HG03196 (cell line): Measurements from ENCODE around the gene CPNE6.

Experiments used
- ATAC-seq: cut with Tn5 transposase; IDR thresholded peaks from one replicate; pipeline ENCODE4 v1.9.1; 2021; ENCODE audit not compliant: unreplicated experiment

CPNE6 gene

DNA sequence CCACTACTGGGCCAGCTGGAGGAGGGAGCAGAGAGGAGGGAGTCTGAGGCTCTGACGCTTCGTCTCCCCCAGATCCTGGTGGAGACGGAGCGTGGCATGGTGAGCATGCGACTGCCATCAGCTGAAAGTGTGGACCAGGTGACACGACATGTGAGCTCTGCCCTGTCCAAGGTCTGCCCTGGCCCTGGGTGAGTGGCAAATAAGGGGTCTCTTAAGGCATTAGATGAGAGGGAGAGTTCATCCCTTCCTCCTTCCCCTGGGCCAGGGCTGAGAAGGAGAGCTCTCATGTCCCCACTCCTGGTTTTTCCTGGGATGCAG is 17.1 kb upstream of the CPNE6 start:
- no peak for ATAC-seq

DNA sequence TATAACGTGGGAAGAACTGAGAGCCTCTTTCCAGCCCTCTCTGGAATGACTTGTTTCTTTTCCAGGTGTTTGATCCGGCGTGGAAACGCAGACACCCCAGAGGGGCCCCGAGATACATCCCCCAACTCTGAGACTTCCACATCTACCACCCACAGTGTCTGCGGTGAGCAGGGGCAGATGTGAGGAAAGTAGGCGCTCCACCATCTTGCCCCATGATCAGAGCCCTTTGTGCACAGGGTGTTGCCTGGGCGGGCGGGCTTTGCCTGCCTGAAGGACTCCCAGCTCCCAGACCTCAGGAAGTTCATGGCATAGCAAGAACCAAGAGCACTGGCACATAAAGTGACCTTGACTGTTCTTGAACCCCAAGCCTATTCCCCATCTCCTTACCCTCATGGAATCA is 16.7 kb upstream of the CPNE6 start:
- ATAC-seq: no peak

DNA sequence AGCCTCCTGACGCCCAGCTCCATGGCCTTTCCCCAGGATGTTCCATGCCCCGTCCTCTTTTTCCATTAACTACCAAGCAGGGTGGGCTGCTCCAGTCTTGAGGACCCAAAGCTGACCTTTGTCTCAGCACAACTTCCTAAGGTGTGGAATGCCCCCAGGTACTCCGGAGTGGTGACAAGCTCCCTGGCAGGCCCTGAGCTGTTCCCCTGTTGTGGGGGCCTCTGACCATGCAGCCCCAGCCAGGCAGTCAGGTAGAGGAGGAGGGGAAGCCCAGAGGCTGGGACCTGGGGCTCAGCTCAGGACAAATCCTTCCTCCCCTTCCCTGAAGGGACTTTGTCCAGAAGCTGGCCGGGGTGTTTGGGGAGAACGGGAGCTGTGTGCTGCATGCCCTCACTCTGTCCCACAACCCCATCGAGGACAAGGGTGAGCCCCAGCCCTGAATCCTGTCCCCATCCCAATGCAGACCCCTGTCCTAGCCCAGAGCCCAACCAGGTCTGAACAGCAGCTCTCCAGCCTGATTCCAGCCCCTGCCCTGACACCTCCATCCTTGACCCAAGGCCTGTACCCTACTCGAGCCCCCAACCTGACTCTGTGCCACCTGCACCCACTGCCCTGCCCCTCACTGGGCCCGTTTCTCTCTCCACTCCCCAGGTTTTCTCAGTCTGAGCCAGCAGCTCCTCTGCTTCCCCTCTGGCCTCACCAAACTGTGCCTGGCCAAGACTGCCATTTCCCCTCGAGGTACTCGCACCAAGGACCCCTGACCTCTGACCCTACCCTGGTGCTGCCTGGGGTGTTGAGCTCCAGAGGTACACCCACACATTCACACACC is 15.2 kb upstream of the CPNE6 start:
- no peak for ATAC-seq

DNA sequence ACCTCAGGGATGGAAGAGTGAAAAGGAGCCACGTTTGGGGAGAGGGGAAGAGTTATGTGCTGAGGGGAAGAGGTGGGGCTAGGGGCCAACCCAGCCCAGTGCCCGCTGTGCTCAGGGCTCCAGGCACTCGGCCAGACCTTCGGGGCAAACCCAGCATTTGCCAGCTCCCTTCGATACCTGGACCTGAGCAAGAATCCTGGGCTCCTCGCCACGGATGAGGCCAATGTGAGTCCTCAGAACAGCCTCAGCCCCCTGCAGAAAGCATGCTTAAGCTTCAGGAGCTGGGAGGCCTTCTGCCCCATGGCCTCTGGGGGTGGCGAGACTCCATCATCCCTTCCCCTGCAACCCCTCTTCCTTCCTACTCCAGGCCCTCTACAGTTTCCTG is 14.6 kb upstream of the CPNE6 start:
- no peak for ATAC-seq

DNA sequence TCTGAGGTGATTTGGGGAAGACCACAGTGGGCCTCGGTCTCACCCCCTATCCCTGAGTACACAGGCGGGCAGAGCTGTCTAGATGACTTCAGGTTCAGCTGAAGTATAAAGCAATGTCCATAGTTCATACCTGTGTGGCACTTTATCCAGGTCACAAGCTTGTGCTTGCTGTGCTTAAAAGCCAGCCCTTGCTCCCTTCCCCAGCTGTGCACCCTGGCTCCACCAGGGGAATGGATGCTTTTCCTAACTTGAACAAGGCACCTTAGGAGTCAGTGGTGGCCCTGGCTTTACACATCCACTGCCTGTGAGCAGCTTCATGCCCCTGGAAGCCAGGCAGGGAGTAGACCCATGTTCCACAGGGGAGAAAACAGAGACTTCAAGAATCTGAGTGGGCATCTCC is 14.1 kb upstream of the CPNE6 start:
- no peak for ATAC-seq

DNA sequence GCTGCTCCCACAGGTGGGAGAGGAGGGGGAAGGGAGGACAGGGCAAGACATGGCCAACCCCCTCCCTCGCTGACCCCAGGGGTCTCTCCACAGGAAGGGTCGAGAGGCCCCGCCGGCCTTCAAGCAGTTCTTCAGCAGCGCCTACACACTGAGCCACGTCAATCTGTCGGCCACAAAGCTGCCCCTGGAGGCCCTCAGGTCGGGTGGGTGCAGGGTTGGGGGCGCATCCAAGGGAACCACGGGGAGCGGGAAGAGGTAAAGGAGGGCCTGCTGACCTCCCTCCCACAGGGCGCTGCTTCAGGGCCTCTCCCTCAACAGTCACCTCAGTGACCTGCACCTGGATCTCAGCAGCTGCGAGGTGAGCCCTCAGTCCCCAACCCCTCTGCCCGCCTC is 13.5 kb upstream of the CPNE6 start:
- no peak for ATAC-seq

DNA sequence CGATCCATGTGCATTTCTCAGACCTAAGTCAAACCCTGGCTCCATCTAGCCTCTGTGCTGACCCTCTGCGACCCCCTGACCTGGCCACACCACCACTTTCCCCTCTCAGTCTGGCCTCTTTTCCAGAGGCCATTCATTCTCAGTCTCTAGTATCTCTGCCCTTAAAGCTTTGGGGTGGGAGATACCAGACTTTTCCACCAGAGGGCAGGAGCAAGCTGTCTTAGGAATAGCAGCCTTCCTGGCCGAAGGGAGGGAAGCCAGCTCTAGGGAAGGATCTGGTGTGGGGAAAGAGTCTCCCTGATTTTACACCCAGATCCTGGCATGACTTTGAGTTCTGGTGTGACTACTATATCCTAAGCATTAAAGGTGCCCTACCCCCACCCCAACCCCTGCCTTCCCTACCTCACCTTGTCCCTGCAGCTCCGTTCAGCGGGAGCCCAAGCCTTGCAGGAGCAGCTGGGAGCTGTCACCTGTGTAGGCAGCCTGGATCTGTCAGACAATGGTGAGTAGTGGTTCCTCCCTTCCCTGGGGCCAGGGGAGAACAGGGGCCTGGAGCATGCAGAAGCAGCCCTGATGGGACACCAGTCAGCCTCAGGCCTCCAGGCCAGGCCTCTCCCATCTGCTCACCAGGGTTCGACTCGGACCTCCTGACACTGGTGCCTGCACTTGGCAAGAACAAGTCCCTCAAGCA is 13.0 kb upstream of the CPNE6 start:
- no peak for ATAC-seq

DNA sequence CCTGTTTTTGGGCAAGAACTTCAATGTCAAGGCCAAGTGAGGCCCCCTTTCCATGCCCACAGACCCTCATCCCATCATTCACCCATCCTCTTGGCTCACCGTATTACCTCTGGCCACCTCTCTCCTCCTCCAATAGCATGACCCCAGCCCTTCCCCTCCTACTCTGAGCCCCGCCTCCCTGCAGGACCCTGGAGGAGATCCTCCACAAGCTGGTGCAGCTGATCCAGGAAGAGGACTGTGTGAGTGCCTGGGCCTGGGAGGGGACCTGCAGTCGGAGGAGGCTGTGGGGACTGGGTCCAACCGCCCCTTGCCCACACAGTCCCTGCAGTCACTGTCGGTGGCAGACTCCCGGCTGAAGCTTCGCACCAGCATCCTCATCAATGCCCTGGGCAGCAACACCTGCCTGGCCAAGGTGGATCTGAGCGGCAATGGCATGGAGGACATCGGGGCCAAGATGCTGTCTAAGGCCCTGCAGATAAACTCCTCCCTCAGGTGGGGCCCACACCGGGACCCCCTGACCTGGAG is 12.3 kb upstream of the CPNE6 start:
- ATAC-seq: no peak

DNA sequence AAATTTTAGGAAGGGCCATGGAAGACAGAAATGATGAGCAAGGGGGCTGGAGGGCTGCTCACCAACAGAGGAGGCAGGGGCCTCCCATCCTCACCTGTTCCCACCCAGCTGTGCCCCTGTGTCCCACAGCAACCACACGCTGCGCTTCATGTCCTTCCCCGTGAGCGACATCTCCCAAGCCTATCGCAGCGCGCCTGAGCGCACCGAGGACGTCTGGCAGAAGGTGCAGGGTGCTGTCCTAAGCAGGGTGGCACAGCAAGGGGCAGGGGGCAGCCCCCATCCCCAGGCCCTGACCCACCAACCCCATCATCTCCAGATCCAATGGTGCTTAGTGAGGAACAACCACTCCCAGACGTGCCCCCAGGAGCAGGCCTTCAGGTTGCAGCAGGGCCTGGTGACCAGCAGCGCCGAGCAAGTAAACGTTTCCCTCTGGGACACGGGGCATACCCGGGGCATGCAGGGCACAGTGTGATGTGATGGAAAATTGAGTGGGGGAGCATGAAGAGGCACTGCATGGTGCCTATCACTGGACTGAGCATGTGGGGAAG is 11.4 kb upstream of the CPNE6 start:
- ATAC-seq: no peak

DNA sequence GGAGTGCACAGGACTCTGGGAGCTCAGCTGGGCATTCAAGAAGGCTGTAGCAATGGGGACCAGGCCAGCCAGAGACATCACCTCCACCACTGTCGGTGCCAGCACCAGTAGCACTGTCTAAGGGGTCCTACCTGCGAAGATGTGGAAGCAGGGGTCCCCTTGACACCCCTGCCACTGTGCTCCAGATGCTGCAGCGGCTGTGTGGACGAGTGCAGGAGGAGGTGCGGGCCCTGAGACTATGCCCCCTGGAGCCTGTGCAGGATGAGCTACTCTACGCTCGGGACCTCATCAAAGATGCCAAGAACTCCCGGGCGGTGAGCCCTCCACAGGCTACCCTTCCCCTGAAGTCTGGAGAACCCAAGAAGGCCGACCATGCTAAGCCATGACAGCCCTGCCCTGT is 10.9 kb upstream of the CPNE6 start:
- ATAC-seq: no peak

DNA sequence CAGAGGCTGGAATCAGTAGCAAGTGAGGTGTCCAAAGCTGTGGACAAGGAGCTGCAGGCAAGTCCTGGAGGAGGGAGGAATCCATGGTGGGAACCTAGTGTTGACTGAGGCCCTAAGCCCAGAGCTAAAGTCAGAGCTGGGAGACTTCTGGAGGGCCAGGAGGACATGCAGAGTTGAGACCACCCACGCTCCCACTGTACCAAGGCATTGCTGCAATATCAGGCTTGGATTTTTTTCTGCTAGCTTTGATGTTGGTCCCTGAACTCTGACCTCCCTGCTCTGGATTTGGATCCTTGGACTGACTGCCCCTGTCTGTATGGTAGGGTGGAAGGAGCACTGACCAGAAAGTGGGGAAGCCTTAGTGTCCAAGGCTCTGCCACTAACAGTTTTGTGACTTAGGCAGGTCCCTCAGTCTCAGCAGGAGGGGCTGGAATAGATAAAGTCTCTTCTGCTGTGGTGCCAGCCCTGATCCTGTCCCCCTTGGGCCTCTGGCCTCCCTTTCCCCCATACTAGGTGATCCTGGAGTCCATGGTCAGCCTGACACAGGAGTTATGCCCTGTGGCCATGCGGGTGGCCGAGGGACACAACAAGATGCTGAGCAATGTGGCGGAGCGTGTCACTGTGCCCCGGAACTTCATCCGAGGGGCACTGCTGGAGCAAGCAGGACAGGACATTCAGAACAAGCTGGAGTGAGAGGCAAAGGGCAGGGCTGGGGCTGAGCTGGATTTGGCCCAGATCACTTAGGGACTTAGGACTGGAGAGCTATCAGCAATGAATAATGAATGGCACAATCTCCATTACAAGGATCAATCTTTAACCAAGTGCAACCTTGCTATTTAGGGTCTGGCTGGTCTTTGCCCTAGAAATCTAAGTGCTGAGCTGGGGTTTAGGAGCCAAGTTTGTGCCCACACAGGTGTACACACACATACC is 10.1 kb upstream of the CPNE6 start:
- no peak for ATAC-seq

DNA sequence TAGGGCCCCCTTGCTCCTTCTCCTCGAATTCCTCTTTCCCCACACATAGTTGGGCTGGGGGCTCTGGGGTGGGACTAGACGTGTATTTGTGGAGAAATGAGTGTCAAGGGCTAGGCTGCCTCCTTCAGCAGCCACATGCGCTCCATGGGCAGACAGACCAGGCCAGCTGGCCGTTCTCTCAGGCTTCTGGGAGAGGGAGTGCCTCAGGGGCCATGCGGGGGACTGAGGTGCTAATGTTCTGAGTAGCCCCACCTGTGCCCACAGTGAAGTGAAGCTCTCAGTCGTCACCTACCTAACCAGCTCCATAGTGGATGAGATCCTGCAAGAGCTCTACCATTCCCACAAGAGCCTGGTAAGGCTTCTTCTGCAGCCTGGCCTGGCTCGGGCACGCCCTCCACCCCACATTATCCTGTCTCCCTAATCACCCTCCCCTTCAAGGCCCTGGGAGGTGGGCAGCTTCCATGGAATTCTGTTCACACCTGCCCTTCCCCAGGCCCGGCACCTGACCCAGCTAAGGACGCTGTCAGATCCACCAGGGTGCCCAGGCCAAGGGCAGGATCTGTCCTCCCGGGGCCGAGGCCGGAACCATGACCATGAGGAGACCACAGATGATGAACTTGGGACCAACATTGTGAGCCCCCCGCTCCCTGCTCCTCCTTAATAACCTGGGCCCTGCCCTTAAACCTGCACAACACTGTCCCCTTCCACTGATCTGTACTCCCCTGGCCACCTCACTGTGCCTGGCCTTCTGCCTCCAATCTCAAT is 9.0 kb upstream of the CPNE6 start:
- no peak for ATAC-seq

DNA sequence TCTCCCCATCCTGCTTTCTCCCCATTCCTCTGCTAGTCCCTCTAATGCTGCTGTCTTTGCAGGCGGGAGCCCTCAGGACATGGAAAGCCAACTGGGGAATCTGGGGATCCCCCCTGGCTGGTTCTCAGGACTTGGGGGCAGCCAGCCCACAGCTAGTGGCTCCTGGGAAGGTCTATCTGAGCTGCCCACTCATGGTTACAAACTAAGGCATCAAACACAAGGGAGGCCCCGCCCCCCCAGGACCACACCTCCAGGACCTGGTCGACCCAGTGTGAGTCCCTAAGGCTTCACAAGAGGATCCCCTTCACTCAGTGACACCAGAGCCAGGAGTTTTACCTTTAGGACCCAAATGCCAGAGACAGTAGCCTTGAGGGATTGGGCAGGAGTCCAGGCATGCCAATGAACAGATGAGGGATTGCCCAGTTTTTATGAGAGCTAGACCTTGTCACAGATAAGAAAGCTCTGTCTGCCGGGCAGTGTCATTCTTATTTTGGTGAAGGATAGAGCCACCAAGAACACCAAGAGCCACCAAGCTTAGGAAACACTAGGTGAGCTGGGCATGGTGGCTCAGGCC is 8.0 kb upstream of the CPNE6 start:
- no peak for ATAC-seq

DNA sequence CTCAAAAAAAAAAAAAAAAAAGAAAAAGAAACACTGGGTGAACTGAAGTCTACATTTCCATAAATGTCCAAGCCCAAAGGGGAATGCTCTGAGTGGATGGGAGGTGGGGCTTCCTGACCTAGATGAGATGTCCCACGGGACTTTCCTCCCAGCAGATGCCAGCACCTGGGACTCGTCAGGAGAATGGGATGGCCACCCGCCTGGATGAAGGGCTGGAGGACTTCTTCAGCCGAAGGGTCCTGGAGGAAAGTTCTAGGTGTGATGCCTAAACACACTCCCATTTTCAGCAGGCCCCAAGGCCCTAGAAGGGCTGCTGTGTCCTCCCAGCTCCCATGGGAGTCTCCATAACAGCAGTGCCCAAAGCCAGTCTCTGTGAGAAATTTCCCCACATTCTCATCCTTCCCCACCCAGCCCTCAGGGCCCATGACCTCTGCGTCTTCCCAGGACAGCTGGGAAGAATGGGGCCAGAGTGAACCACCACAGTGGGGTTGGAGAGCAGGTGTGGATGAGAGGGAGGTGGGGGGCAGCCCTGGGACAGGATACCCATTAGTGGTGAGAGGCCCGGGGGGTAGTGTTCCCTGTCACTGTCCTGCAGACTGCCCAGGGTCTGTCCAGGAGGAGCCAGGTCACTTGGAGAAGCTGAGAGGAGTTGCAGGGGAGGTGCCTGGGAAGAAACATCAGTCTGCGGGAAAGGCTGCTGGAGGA is 7.1 kb upstream of the CPNE6 start:
- no peak for ATAC-seq

DNA sequence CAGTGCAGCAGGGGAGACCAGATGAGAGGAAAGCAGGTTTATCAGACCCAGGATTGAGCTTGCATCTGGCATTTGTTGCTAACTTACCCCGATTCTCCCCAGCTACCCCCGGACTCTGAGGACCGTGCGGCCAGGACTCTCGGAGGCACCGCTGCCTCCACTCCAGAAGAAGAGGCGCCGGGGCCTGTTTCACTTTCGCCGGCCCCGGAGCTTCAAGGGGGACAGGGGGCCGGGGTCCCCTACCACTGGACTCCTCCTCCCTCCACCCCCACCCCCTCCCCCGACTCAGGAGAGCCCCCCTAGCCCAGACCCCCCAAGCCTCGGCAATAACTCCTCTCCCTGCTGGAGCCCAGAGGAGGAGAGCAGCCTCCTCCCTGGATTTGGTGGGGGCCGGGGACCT is 6.5 kb upstream of the CPNE6 start:
- ATAC-seq: no peak

DNA sequence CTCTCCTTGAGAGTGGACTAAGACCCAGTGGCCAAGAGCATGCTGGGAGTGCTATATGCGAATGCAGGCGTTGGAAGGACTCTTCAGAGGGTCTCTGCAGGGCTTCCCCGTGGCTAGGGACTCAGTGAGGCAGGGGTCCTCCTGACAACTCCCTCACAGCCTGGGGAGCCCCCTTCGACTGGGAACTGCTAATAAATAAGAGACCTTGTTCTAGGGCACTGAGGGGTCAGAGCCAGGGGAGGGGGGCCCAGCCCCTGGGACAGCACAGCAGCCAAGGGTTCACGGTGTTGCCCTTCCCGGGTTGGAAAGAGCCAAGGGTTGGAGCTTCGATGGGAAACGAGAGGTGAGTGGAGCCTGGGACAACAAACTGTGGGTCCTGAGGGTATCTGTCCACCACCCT is 6.0 kb upstream of the CPNE6 start:
- ATAC-seq: no peak

DNA sequence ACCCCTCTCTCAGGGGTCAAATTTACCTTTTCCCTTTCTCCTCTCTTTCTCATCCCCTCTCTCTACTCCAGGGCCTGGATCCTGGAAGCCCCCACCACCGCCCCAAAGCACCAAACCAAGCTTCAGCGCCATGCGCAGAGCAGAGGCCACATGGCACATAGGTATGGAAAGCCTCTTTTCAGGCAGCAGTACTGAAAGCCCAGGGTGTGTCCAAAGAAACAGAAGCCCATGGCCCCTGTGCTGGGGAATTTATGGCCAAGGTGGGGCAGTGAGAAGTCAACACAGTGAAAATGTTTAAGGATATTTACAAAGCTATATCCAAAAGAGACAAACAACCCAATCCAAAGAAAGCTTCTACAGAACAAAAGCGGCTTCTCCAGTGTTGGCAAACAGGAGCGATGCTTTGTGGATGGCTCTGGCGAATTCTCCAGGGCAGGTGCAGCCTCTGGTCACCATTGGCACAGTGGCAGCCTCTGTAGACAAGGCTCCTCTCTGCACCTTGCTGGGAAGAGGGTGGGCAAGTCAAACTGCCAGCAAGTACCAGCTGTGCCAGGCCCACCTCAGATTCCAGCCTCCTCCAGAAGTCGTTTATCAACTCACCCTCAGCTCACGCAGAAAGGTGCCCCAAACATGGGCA is 4.7 kb upstream of the CPNE6 start:
- no peak for ATAC-seq

DNA sequence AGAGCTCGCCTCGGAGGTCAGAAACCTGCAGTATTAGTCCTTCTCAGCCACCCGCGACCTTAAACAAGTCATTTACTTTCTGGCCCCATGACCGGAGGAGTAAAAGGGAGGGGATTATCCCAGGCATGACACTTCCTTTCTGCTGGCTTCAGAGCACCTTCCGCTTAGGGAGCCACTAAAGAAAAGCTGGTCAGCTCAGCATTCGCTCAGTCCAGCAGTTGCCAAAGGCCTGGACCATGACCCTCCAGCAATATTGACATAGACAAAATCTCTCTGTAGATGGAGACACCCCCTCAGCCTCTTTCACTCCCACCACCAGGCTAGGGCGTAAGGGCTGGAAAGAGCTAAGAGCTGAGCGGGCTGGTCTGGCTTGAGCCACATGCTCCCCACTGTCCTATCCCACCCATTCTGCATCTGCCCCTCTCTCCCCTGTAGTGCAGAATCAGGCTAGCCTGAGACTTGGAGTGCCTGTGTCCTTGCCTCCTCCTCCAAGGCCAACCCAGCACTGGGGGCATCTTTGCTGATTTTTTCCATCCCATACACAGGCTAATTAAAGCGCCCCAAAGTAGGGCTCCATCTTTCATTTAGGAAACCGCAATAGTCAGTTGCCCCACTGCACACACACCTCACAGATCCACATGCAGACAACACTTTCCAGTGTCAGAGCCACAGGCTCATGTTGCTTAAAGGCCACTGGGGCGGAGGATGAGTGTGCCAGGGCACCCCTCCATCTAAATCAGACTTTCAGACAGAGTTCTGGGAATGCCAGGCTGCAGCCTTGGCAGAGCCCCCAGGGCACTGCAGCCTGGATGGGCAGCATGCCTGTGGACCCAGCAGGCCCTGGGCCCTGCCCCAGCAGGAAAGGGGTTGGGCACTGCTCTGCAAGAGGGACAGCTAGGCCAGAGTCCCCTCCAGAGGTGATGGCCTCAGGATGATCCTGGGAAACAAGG is 4.0 kb upstream of the CPNE6 start:
- no peak for ATAC-seq
